Mesendoderm (in vitro differentiated cells): ENCODE data around the gene TLE3.

Experiments used
- DNase-seq: peaks from one replicate; pipeline ENCODE4 v3.0.0; 2013
- H2AK5ac ChIP-seq: 2 replicates; pipeline ENCODE4 v1.6.1; 2013; ENCODE audit warnings: low read length, inconsistent platforms
- H2BK120ac ChIP-seq: 2 replicates; pipeline ENCODE4 v1.6.1; 2013; ENCODE audit warnings: low read depth, mild to moderate bottlenecking, low read length, moderate library complexity, mixed read lengths
- H2BK15ac ChIP-seq: replicated peaks from 2 replicates; pipeline ENCODE4 v1.6.1; 2013; ENCODE audit warnings: low read depth, mild to moderate bottlenecking, moderate library complexity
- H2BK5ac ChIP-seq: 2 replicates; pipeline ENCODE4 v1.6.1; 2013; ENCODE audit warnings: low read length, inconsistent platforms
- H3K18ac ChIP-seq: 2 replicates; pipeline ENCODE4 v1.6.1; 2013; ENCODE audit warnings: mild to moderate bottlenecking, low read length, mixed read lengths
- H3K23ac ChIP-seq: one replicate; pipeline ENCODE4 v1.6.1; 2013; ENCODE audit warnings: low read length
- H3K27ac ChIP-seq: 2 replicates; pipeline ENCODE4 v1.5.1; 2013; ENCODE audit warnings: low read depth, mild to moderate bottlenecking, inconsistent platforms, low read length, moderate library complexity
- H3K27me3 ChIP-seq: 2 replicates; pipeline ENCODE4 v1.6.1; 2013; ENCODE audit warnings: low read length, control low read depth, mild to moderate bottlenecking, inconsistent platforms; ENCODE audit not compliant: insufficient read depth, poor library complexity
- H3K36me3 ChIP-seq: 2 replicates; pipeline ENCODE4 v1.6.1; 2013; ENCODE audit warnings: low read length, inconsistent platforms; ENCODE audit not compliant: control insufficient read depth, insufficient read depth
- H3K4ac ChIP-seq: one replicate; pipeline ENCODE4 v1.6.1; 2013; ENCODE audit warnings: low read depth, mild to moderate bottlenecking, low read length, moderate library complexity
- H3K4me1 ChIP-seq: 2 replicates; pipeline ENCODE4 v1.6.1; 2013; ENCODE audit warnings: low read depth, low read length, inconsistent platforms; ENCODE audit not compliant: control insufficient read depth
- H3K4me2 ChIP-seq: 2 replicates; pipeline ENCODE4 v1.6.1; 2013; ENCODE audit warnings: low read length
- H3K4me3 ChIP-seq: 2 replicates; pipeline ENCODE4 v1.5.1; 2013; ENCODE audit warnings: mild to moderate bottlenecking, low read length
- H3K56ac ChIP-seq: one replicate; pipeline ENCODE4 v1.6.1; 2013; ENCODE audit warnings: low read length
- H3K79me1 ChIP-seq: 2 replicates; pipeline ENCODE4 v1.6.1; 2013; ENCODE audit warnings: low read length, inconsistent platforms
- H3K79me2 ChIP-seq: 2 replicates; pipeline ENCODE4 v1.6.1; 2013; ENCODE audit warnings: mild to moderate bottlenecking, low read length; ENCODE audit not compliant: control insufficient read depth, insufficient read depth
- H3K9ac ChIP-seq: 2 replicates; pipeline ENCODE4 v1.6.1; 2013; ENCODE audit warnings: low read length, inconsistent platforms
- H4K5ac ChIP-seq: one replicate; pipeline ENCODE4 v1.6.1; 2013; ENCODE audit warnings: low read length
- H4K8ac ChIP-seq: one replicate; pipeline ENCODE4 v1.6.1; 2013; ENCODE audit warnings: low read depth, mild to moderate bottlenecking, control low read depth, low read length, moderate library complexity
- WGBS: extraction: QIAGEN DNeasy Blood & Tissue Kit; methylation state at CpG from one replicate; pipeline ENCODE4 v1.1.7; 2013; ENCODE audit warnings: low lambda C conversion rate, missing lambda C conversion rate; ENCODE audit not compliant: insufficient coverage; ENCODE audit errors: extremely low coverage; 5-methylcytosine and 5-hydroxymethylcytosine counted together

Gene TLE3

DNA sequence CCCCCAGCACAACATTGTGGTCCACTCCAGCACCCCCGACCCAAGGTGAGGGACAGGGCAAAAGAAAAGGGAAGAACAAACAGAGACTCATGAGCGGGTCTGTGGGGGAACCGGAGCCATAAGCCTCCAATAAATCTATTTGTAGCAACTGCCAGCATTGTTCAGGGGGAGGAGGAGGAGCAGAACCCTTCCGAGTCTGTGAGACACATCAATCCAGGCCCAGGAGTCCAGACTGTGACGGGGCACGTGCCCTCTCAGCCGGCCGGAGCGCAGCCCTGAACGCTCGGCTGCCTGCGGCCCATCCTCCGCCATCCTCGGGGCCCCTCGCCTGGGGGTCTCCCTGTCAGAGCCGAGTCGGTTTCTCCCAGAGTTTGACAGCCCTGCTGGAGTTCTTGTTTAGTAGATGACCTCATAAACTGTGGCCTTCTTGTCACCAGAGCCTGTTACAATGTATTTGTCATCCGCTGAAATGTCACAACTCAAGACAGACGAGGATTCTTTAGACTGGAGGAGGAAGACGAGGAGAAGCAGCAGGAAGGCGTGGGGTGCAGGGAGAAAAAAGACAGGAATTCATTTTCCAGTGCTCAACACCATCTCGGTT, 47.9 kb downstream of the TLE3 start:
- H3K4me1 ChIP-seq, result no peaks in the 10 kb centered on the region
- no peak for DNase-seq
- H4K5ac ChIP-seq, result no peak overlapping the region
- H3K27ac ChIP-seq, result no peak overlapping the region
- H3K18ac ChIP-seq, result no peak overlapping the region
- H3K4me2 ChIP-seq, result no peak overlapping the region
- H2BK15ac ChIP-seq, result no peak overlapping the region
- H3K27me3 ChIP-seq, result no peaks in the 10 kb centered on the region
- H3K4me3 ChIP-seq, result no peak overlapping the region
- no peak overlapping the region for H3K56ac ChIP-seq
- no peak overlapping the region for H4K8ac ChIP-seq
- no peak overlapping the region for H2BK5ac ChIP-seq
- H3K9ac ChIP-seq, result no peak overlapping the region
- no peak overlapping the region for H3K23ac ChIP-seq
- no peak overlapping the region for H3K4ac ChIP-seq
- peaks cover 43% of the 10 kb centered on the region for H3K36me3 ChIP-seq
- H2BK120ac ChIP-seq, result no peak overlapping the region
- peaks cover 2% of the 10 kb centered on the region for H3K79me1 ChIP-seq
- H2AK5ac ChIP-seq, result no peak overlapping the region
- no CpG with 5 or more reads among the region's 22 CpGs for WGBS
- H3K79me2 ChIP-seq, result no peaks in the 10 kb centered on the region

DNA sequence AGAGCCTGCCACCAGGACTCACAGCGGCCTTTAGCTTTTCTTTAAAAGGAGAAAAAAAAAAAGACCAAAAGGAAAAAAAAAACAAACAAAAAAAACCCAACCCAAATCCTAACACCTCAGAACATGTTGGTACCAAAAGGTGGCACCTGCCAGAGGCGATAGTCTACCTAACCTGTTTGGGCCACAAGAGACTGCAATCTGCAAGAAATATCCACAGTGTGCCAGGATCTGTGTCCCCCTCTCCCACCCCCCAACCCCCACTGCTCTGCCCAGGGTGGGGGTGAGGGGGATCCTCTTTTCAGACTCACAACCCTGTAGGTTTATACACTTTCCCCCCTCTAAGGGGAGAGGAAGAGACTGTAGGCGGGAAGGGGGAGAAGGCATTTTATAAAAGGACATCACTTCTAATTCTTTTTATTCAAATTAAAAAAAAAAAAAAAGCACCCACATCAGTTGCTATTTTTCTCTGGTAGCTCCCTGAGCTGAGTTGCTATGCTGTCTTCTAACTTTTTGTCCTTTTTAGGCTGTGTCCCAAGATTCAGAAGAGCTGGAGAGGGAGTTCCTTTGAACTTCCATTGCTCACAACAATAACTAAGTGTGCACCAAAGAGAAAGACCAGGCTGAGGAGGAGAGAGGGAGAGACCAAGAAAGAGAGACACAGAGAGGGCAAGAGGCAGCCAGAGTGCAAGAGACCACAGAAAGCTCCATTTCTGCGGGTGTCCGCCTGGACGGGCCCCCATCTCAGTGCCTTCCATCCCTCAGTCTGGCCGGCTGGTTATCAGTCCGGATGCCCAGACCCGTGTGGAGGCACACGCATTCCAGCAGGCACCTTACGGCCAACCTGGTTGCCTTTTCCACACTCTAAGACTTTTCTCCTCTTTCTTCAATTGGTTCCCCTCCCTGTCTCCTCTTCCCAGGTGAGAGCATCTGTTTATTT, 48.9 kb downstream of the TLE3 start:
- Histone ChIP-seq H3K9ac (no peak overlapping the region), H3K4me1 (no peaks in the 10 kb centered on the region), H3K23ac (no peak overlapping the region), H2BK120ac (no peak overlapping the region), H3K79me1 (peaks cover 2% of the 10 kb centered on the region), H2AK5ac (no peak overlapping the region), H2BK5ac (no peak overlapping the region), H2BK15ac (no peak overlapping the region), H3K18ac (no peak overlapping the region), H3K4ac (no peak overlapping the region), H3K36me3 (peaks cover 36% of the 10 kb centered on the region), H3K4me2 (no peak overlapping the region), H3K4me3 (no peak overlapping the region), H4K5ac (no peak overlapping the region), H3K79me2 (no peaks in the 10 kb centered on the region), H3K56ac (no peak overlapping the region), H3K27me3 (no peaks in the 10 kb centered on the region), H4K8ac (no peak overlapping the region), H3K27ac (no peak overlapping the region)
- DNase-seq, result no peak
- no CpG with 5 or more reads among the region's 11 CpGs for WGBS

DNA sequence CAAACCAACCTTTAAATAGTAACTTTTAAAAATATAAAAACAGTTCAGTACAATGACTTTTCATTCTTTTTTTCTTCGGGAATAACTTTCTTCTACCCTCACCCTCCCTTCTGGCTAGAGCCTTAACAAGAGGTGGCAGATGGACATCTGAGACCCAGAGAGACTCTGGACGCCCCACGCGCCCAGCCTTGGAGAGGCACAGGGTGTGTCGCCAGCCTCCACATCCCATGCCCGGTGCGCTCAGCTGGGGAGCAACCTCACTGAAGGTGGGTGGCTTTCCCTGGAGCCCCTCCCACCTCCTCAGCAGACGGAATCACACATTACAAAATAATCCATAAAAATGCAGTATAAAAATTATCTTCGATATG, 49.5 kb downstream of the TLE3 start:
- WGBS, result no CpG with 5 or more reads among the region's 9 CpGs
- Histone ChIP-seq H2BK5ac (no peak overlapping the region), H3K27me3 (no peaks in the 10 kb centered on the region), H3K27ac (no peak overlapping the region), H3K9ac (no peak overlapping the region), H3K4ac (no peak overlapping the region), H2BK15ac (no peak overlapping the region), H3K56ac (no peak overlapping the region), H3K4me3 (no peak overlapping the region), H3K23ac (no peak overlapping the region), H3K79me2 (no peaks in the 10 kb centered on the region), H3K4me2 (no peak overlapping the region), H3K18ac (no peak overlapping the region), H3K36me3 (peaks cover 30% of the 10 kb centered on the region), H4K8ac (no peak overlapping the region), H3K79me1 (peaks cover 2% of the 10 kb centered on the region), H2BK120ac (no peak overlapping the region), H4K5ac (no peak overlapping the region), H3K4me1 (no peaks in the 10 kb centered on the region), H2AK5ac (no peak overlapping the region)
- DNase-seq, result no peak

- no peak overlapping the region for H4K8ac ChIP-seq
Observed at GRCh38 chr15:70047386-70048197, 50.1 kb downstream of the TLE3 start.

DNA sequence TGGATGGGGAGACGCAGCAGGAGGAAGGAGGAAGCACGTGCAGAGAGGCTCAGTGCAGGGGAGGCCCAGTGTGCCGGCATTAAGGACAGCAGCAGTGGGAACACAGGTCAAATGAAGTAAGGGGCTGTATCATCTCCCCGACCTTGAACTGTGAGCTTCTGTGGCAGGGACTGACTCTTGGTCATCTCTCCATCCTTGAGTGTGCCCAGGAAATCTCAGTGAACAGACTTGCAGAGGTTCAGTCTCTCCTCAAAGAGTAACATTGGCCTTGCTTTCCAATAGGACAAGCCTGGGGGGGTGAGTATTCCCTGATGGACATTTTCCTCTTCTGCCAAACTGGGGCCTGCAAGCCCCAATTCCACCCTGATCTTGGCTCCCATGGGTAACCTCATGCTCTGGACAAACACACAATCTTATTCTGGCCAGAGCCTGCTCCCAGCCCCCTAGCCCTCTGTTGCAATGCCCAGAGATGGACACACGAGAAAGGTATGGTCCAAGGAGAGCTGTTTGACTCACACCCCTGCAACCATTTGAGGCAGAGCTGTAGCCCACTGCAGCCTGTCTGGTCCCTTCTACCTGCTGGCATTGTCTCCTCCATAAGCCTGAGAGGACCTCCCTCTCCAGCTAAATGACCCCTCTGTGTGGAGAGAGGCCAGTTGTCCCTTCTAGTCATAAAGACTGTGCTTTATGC, 50.9 kb downstream of the TLE3 start:
- Histone ChIP-seq H3K4me2 (no peak overlapping the region), H3K23ac (no peak overlapping the region), H3K18ac (no peak overlapping the region), H2AK5ac (no peak overlapping the region), H2BK15ac (no peak overlapping the region), H3K79me1 (no peaks in the 10 kb centered on the region), H4K8ac (no peak overlapping the region), H2BK5ac (no peak overlapping the region), H3K79me2 (no peaks in the 10 kb centered on the region), H4K5ac (no peak overlapping the region), H3K56ac (no peak overlapping the region), H3K4me1 (no peaks in the 10 kb centered on the region), H3K27me3 (no peaks in the 10 kb centered on the region), H3K36me3 (peaks cover 22% of the 10 kb centered on the region), H3K9ac (no peak overlapping the region), H2BK120ac (no peak overlapping the region), H3K4ac (no peak overlapping the region), H3K4me3 (no peak overlapping the region), H3K27ac (no peak overlapping the region)
- DNase-seq, result no peak
- no CpG with 5 or more reads among the region's 5 CpGs for WGBS

More at GRCh38 chr15:70047386-70048197, 50.1 kb downstream of the TLE3 start:
- Histone ChIP-seq H3K4me2 (no peak overlapping the region), H3K4ac (no peak overlapping the region), H2BK15ac (no peak overlapping the region), H3K36me3 (peaks cover 27% of the 10 kb centered on the region), H4K5ac (no peak overlapping the region), H2BK5ac (no peak overlapping the region), H3K79me1 (peaks cover 2% of the 10 kb centered on the region), H3K4me1 (no peaks in the 10 kb centered on the region), H3K23ac (no peak overlapping the region), H3K4me3 (no peak overlapping the region), H3K27ac (no peak overlapping the region), H3K18ac (no peak overlapping the region), H2BK120ac (no peak overlapping the region), H3K56ac (no peak overlapping the region), H3K27me3 (no peaks in the 10 kb centered on the region), H3K9ac (no peak overlapping the region), H3K79me2 (no peaks in the 10 kb centered on the region), H2AK5ac (no peak overlapping the region)
- no peak for DNase-seq
- WGBS, result no CpG with 5 or more reads among the region's 17 CpGs
